K562 (cell line): ENCODE data around the gene ETV7. TPM values are rescaled to one million over a fixed set of nuclear protein-coding genes. Genes with fewer than 3 reads are reported as not detected.

Experiments used
- HMG20B ChIP-seq: fragments of 250-450 bp; sonication (Bioruptor Pico); IDR thresholded peaks from 2 replicates; pipeline ENCODE4 v1.5.0; 2021; ENCODE audit warnings: mild to moderate bottlenecking
- KDM1A ChIP-seq, 2 experiments: fragments of 450-650 bp; IDR thresholded peaks; 2 replicates each; pipeline ENCODE4 v1.6.1; 2016; ENCODE audit warnings: mild to moderate bottlenecking in 2 of 2
- MEIS2 ChIP-seq: fragments of 450-650 bp; IDR thresholded peaks from 2 replicates; pipeline ENCODE4 v1.6.1; 2014; ENCODE audit warnings: mild to moderate bottlenecking; ENCODE audit not compliant: partially characterized antibody
- MTA3 ChIP-seq: fragments of 450-650 bp; formaldehyde crosslinking; IDR thresholded peaks from 2 replicates; pipeline ENCODE4 v1.6.1; 2017; ENCODE audit warnings: mild to moderate bottlenecking, borderline replicate concordance
- OTX1 ChIP-seq: fragments of 450-650 bp; formaldehyde crosslinking; IDR thresholded peaks from 2 replicates; pipeline ENCODE4 v1.4.0; 2022; ENCODE audit warnings: mild to moderate bottlenecking
- RAD51 ChIP-seq: fragments of 450-650 bp; IDR thresholded peaks from 2 replicates; pipeline ENCODE4 v1.7.1; 2016; ENCODE audit warnings: low read depth, mild to moderate bottlenecking, borderline replicate concordance
- SNIP1 ChIP-seq: fragments of 450-650 bp; IDR thresholded peaks from 2 replicates; pipeline ENCODE4 v1.7.1; 2017; ENCODE audit warnings: low read depth, mild to moderate bottlenecking
- SOX6 ChIP-seq: fragments of 450-650 bp; IDR thresholded peaks from 2 replicates; pipeline ENCODE4 v1.6.1; 2014; ENCODE audit warnings: mild to moderate bottlenecking
- ZNF174 ChIP-seq: fragments of 250-450 bp; sonication (Bioruptor Pico); IDR thresholded peaks from 2 replicates; pipeline ENCODE4 v1.4.0; 2020; ENCODE audit warnings: mild to moderate bottlenecking
- ZNF23 ChIP-seq: fragments of 250-450 bp; sonication (Bioruptor Pico); IDR thresholded peaks from 2 replicates; pipeline ENCODE4 v1.4.0; 2020; ENCODE audit warnings: mild to moderate bottlenecking
- ZNF79 ChIP-seq: fragments of 250-450 bp; sonication (Bioruptor Pico); IDR thresholded peaks from 2 replicates; pipeline ENCODE4 v1.4.0; 2020; ENCODE audit warnings: low read depth, mild to moderate bottlenecking, moderate library complexity
- ZZZ3 ChIP-seq: fragments of 450-650 bp; IDR thresholded peaks from 2 replicates; pipeline ENCODE4 v1.6.1; 2016; ENCODE audit warnings: antibody characterized with exemption, mild to moderate bottlenecking, moderate library complexity
- polyA plus RNA-seq, 8 experiments: library from polyadenylated mRNA; depleted of rRNA in 4 of 8; stranded (reverse) in 5 of 8; unstranded in 3 of 8; fragments of >200 nt; fragmentation: Nextera tagmentation in 2 of 8; fragmentation: Illumina TruSeq in 1 of 8; extraction: Ambion mirVana in 2 of 8; extraction: Trizol in 1 of 8; gene quantifications; 2 replicates each; pipeline versions ENCODE4 v1.2.1 to v1.2.3, GENCODE V29; 2011 to 2014; ENCODE audit warnings: inconsistent platforms in 1 of 8, missing spikeins in 1 of 8
- total RNA-seq, 7 experiments: library from RNA; depleted of rRNA in 6 of 7; stranded (reverse); fragments of >200 nt in 6 of 7; fragmentation: Illumina TruSeq in 2 of 7; extraction: Trizol in 2 of 7; gene quantifications; 2 replicates each; pipeline versions ENCODE4 v1.2.1 to v1.2.3, GENCODE V29; 2011 to 2021; ENCODE audit warnings: low replicate concordance in 1 of 7
- TF ChIP-seq, protein P1 (sequence below): fragments of 250-450 bp; sonication (Bioruptor Pico); IDR thresholded peaks from 2 replicates; pipeline ENCODE4 v1.4.0; 2020
- TF ChIP-seq, protein P2 (sequence below): fragments of 450-650 bp; IDR thresholded peaks from one replicate; pipeline ENCODE4 v1.6.1; 2018; ENCODE audit warnings: mild to moderate bottlenecking, moderate library complexity; ENCODE audit not compliant: partially characterized antibody
- TF ChIP-seq, protein P3 (sequence below): fragments of 250-450 bp; sonication (Bioruptor Pico); IDR thresholded peaks from 2 replicates; pipeline ENCODE4 v1.8.0; 2022; ENCODE audit warnings: moderate library complexity, mild to moderate bottlenecking, inconsistent platforms
- TF ChIP-seq, protein P4 (sequence below): fragments of 250-450 bp; sonication (Bioruptor Pico); IDR thresholded peaks from 2 replicates; pipeline ENCODE4 v1.4.0; 2020; ENCODE audit warnings: mild to moderate bottlenecking, moderate library complexity

ETV7 gene
- total and polyA plus RNA-seq, 9 of the 15 experiments (the other 6 are each of a cell fraction or from before 2014, with no cell fraction given), result 0.07 to 0.22 (median 0.14) TPM; not detected in 3

DNA sequence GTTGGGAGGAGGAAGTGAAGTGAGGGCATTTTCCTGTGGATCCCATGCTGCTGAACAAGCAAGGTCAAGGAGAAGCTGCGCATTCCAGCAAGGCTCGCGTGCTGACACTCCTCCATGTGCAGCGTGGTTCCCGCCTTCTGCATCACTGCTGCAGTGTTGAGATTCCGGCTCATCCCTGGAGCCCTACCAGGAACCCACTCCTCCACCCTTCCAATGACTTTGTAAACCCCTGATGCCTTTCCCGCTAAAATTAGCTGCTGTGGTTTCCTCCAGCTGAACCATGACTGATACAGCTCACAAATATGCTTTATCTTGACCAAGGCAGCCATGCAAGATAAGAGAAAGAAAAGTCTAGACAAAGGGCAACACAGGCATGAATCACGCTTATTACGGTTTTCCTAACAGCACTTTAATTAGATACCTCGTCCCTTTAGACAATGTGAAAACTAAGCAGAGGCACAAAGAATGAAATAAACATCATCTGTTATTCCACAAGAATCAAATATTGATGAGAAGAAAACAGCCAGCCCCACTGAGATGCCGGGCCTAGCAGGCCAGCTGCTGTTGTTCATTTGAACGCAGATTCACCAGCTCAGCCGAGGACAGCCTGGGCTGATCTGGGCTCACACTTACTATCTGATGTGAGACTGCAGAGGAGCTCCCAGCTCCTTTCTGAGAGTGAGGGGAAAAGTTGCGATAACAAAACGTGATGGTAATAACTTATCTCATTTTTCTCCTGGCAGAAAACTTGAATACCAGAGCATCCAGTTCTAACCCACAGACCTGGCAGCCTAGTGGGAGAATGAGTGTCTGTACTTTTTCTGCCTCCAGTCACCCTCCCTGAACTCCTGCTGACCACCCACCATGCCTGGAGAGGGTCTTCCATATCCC is 36.5 kb downstream of the ETV7 start (continued):
- TF ChIP-seq, protein P1, sequence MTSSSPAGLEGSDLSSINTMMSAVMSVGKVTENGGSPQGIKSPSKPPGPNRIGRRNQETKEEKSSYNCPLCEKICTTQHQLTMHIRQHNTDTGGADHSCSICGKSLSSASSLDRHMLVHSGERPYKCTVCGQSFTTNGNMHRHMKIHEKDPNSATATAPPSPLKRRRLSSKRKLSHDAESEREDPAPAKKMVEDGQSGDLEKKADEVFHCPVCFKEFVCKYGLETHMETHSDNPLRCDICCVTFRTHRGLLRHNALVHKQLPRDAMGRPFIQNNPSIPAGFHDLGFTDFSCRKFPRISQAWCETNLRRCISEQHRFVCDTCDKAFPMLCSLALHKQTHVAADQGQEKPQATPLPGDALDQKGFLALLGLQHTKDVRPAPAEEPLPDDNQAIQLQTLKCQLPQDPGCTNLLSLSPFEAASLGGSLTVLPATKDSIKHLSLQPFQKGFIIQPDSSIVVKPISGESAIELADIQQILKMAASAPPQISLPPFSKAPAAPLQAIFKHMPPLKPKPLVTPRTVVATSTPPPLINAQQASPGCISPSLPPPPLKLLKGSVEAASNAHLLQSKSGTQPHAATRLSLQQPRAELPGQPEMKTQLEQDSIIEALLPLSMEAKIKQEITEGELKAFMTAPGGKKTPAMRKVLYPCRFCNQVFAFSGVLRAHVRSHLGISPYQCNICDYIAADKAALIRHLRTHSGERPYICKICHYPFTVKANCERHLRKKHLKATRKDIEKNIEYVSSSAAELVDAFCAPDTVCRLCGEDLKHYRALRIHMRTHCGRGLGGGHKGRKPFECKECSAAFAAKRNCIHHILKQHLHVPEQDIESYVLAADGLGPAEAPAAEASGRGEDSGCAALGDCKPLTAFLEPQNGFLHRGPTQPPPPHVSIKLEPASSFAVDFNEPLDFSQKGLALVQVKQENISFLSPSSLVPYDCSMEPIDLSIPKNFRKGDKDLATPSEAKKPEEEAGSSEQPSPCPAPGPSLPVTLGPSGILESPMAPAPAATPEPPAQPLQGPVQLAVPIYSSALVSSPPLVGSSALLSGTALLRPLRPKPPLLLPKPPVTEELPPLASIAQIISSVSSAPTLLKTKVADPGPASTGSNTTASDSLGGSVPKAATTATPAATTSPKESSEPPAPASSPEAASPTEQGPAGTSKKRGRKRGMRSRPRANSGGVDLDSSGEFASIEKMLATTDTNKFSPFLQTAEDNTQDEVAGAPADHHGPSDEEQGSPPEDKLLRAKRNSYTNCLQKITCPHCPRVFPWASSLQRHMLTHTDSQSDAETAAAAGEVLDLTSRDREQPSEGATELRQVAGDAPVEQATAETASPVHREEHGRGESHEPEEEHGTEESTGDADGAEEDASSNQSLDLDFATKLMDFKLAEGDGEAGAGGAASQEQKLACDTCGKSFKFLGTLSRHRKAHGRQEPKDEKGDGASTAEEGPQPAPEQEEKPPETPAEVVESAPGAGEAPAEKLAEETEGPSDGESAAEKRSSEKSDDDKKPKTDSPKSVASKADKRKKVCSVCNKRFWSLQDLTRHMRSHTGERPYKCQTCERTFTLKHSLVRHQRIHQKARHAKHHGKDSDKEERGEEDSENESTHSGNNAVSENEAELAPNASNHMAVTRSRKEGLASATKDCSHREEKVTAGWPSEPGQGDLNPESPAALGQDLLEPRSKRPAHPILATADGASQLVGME (CRISPR knock-in tag), result peak; percentile 78; the same call in 1 of the 2 replicates
- TF ChIP-seq SOX6 (peak; percentile 99), MEIS2 (peak; percentile 65), ZNF79 (CRISPR knock-in tag) (no peak), OTX1 (CRISPR knock-in tag) (no peak), KDM1A (IDR thresholded peaks at IDR 0.05) (peak; percentile 98 to 99), HMG20B (CRISPR knock-in tag) (no peak), ZNF23 (CRISPR knock-in tag) (no peak), MTA3 (peak; percentile 82; the same call in 1 of the 2 replicates), SNIP1 (no peak), ZZZ3 (no peak), ZNF174 (CRISPR knock-in tag) (no peak), RAD51 (no peak)
- TF ChIP-seq, protein P2, sequence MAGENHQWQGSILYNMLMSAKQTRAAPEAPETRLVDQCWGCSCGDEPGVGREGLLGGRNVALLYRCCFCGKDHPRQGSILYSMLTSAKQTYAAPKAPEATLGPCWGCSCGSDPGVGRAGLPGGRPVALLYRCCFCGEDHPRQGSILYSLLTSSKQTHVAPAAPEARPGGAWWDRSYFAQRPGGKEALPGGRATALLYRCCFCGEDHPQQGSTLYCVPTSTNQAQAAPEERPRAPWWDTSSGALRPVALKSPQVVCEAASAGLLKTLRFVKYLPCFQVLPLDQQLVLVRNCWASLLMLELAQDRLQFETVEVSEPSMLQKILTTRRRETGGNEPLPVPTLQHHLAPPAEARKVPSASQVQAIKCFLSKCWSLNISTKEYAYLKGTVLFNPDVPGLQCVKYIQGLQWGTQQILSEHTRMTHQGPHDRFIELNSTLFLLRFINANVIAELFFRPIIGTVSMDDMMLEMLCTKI, result no peak
- TF ChIP-seq, protein P3, sequence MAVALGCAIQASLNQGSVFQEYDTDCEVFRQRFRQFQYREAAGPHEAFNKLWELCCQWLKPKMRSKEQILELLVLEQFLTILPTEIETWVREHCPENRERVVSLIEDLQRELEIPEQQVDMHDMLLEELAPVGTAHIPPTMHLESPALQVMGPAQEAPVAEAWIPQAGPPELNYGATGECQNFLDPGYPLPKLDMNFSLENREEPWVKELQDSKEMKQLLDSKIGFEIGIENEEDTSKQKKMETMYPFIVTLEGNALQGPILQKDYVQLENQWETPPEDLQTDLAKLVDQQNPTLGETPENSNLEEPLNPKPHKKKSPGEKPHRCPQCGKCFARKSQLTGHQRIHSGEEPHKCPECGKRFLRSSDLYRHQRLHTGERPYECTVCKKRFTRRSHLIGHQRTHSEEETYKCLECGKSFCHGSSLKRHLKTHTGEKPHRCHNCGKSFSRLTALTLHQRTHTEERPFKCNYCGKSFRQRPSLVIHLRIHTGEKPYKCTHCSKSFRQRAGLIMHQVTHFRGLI (CRISPR knock-in tag), result no peak
- TF ChIP-seq, protein P4, sequence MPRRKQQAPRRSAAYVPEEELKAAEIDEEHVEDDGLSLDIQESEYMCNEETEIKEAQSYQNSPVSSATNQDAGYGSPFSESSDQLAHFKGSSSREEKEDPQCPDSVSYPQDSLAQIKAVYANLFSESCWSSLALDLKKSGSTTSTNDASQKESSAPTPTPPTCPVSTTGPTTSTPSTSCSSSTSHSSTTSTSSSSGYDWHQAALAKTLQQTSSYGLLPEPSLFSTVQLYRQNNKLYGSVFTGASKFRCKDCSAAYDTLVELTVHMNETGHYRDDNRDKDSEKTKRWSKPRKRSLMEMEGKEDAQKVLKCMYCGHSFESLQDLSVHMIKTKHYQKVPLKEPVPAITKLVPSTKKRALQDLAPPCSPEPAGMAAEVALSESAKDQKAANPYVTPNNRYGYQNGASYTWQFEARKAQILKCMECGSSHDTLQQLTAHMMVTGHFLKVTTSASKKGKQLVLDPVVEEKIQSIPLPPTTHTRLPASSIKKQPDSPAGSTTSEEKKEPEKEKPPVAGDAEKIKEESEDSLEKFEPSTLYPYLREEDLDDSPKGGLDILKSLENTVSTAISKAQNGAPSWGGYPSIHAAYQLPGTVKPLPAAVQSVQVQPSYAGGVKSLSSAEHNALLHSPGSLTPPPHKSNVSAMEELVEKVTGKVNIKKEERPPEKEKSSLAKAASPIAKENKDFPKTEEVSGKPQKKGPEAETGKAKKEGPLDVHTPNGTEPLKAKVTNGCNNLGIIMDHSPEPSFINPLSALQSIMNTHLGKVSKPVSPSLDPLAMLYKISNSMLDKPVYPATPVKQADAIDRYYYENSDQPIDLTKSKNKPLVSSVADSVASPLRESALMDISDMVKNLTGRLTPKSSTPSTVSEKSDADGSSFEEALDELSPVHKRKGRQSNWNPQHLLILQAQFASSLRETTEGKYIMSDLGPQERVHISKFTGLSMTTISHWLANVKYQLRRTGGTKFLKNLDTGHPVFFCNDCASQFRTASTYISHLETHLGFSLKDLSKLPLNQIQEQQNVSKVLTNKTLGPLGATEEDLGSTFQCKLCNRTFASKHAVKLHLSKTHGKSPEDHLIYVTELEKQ, result 0 out of 2 replicates have a peak, but pooled peaks have one; percentile 19
